ENCODE measurements around the gene SLC25A45.

- TF ChIP-seq POLR2AphosphoS5 (IDR thresholded peaks at IDR 0.05; ENCODE audit: low read depth) (no peak), CTCF (IDR thresholded peaks at IDR 0.05; ENCODE audit: insufficient read depth, low read length) (no peak), REST (IDR thresholded peaks at IDR 0.05; ENCODE audit: insufficient replicate concordance, low read depth) (no peak), GABPA (IDR thresholded peaks at IDR 0.05; ENCODE audit: low read depth) (no peak)
These were observed 38.1 kb upstream of the SLC25A45 start for GRCh38 chr11:65420506-65420905.
